Stimulated activated naive CD4-positive, alpha-beta T cell treated with Interleukin-2 at 50 U/mL for 16 hours (primary cell): ENCODE measurements around the gene ZMYM1.
"Not testable (repeated sequence)": the region's sequence is repeated elsewhere in the genome, so short reads cannot be mapped to it uniquely, and the experiment has no call there.

Experiments
- DNase-seq: peaks from one replicate; lab custom pipeline; 2025; lab: John Stamatoyannopoulos, UW

The ZMYM1 gene

DNA sequence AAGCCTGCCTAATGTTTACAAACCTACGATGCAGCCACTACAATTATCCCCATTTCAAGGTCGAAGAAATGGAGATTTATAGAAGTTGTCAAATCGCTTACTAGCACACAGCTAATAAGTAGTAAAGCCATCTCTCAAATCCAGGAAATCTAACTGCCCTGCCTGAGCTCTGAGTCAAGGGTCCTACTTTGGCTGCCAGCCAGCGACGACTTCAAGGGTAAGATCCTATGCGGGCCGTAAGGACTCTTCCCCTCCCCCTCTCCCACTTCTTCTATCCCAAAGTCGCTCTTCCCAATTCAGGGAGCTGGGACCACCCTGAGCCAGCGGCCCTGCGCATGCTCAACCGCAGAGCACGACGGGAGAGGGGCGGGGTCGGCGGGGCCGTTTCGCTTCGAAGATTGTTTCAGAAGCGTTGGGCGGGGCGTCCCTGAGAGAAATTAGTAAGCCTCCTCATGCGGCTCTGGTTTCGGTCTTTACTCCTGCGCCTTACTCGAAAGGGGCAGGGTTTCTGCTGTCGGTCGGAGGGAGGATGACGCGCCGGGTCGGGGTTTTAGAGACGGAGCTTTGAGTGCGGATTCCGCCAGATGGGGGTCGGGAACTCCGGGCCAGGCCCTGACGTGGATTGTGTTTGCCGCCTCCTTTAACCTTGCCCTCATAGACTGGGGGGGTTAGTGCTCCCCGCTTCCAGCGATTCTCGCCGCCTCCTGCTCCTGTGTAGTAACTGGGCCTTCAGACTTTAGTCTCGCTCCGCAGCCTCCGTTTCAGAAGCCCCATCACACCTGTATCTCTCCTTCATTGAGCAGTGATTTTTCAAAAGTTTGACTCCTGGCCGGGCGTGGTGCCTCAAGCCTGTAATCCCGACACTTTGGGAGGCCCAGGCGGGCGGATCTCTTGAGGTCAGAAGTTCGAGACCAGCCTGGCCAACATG is at the start of gene ZMYM1:
ZMYM1 (plus strand) TSS at position 383 of the 928 bp plus-strand sequence. CDS start 14,603 bp downstream, outside the sequence.
- peak; percentile 91 for DNase-seq

DNA sequence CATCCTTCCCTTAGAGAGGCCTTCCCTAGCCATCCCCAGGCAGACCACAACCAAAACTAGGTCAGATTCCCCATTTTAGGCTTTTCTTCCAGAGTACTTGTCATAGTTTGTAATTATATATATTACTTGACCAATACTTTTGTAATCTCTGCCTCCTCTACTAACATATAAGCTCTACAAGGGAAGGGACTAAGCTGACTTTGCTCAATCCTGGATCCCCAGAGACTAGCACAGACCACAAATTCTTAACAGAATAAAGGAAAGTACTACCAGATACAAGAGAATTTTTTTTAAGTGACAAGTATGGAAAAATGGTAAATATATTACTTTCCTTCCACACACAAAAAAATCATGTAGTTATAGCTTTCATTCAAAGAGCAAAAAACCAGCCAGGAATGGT is 49.4 kb upstream of the ZMYM1 start:
- no peak for DNase-seq

DNA sequence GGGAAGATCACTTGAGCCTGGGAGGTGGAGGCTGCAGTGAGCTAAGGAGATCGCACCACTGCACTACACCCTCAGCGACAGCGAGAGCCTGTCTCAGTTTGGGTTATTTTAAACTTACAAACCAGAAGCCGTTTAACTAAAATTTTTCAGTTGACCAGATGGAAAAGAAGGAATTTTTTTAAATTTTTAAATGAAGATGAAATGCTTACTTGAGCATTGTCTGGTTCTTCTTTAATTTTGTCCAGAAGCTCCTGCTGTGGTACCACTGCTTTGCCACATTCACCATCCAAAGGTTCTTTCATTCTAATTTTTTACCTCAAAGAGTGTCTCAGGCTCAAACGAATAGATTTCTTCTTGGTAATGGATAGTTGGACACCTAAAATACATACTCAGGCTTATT is 48.8 kb upstream of the ZMYM1 start:
- no peak for DNase-seq

DNA sequence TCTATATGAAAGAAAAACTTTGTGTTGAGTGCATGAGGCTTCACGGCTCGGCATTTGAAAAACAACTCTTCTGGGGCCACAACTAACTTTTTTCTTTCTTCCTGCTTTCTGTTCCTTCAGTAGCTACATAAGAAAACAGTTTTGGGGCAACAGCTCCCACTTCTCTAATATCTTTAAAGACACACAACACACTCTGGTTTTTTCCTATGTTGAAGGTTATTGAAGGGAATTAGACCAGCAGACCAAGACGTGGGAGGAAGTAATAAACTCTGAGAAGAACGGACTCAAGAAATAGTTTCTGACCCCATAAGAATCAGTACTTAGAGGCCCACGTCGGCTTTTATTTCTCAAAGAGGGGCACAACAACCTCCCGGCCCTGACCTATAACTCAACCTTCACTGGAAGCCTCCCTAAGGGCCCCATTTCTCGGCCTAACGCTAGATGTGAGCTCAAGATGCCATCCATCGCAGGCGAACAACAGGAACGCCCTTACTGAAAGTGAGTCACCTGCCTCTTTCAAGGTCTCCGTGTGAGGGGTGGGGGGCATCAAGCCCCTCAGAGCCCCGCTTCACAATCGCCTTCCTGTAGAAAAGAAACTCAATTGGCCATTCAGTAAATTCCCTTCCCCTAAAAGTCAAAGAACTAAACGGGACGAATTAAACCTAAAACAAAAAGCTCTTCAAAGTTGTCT is 48.3 kb upstream of the ZMYM1 start:
- DNase-seq: peak; percentile 47

DNA sequence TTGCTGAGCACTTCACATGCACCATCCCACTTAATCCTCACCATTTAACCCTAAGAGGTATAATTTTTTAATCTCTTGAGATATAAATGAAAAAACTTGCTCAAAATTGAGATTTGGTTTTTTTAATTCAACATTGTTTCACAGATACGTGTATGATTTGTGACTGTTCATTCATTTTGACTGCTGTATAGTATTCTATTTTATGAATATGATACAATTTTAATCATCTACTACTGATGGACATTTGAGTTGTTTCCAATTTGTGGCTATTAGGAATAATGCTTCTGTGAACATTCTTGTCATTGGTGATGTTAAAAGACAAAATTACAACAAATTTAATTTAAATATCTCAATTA is 46.8 kb upstream of the ZMYM1 start:
- no peak for DNase-seq

DNA sequence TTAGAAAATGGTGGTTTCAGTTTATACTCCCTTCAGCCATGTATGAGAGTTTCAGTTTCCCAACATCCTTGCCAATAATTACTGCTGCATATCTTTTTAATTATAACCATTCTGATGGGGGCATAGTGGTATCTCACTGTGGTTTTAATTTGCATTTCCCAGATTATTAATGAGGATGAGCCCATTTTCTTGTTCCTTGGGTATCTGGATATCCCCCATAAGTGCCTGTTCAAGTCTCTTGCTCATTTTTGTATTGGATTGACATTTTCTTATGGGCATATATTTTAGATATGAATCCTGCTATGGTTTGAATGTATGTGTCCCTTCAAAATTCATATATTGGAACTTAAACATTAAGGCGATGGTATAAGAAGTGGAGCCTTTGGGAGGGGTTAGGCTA is 45.8 kb upstream of the ZMYM1 start:
- no peak for DNase-seq

DNA sequence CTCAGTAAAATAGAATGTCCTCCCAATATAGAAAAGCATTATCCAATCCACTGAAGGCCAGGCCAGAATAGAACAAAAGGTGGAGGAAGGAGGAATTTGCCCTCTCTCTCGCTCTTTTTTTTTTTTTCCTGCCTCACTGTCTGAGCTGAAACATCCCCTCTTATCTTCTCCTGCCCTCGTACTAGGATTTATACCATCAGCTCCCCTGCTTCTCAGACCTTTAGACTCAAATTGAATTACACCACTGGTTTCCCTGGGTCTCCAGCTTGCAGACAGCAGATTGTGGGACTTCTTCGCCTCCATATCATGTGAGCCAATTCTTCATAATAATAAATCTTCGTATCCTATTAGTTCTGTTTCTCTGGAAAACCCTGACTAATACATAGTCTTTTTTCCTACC is 42.6 kb upstream of the ZMYM1 start:
- DNase-seq: no peak

DNA sequence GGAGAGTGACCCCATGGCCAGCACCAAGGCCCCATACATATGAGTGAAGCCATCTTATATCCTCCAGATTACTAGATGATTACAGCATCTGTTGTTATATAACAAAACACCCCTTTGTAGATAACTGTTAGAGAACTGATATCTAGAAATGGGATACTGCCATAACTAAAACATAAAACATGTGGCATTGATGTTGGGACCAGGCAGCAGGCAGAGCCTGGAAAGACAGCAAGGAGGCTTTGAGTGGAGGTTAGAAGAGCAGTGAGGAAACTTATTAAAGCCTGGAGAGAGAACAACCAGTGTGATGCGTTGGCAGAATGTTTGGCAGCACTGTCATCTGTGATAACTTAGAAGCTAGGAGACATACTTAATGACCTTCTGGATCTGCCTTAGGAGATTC is 42.0 kb upstream of the ZMYM1 start:
- no peak for DNase-seq

DNA sequence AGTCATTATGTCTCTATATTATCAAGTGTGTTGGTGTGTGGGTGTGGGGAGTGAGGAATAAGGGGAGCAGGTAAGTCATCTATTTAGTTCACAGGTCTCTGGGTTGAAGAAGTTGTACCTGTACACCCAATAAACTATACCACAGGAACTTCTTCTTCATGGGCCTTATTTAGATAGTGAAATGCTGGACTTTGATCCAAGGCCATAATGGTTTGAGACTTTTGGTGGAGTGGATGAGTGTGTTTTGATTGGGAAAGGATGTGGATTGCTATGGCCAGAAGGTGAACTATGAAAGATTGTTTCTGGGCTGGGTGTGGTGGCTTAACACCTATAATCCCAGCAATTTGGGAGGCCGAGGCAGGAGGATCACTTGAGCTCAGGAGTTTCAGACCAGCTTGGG is 40.5 kb upstream of the ZMYM1 start:
- no peak for DNase-seq

DNA sequence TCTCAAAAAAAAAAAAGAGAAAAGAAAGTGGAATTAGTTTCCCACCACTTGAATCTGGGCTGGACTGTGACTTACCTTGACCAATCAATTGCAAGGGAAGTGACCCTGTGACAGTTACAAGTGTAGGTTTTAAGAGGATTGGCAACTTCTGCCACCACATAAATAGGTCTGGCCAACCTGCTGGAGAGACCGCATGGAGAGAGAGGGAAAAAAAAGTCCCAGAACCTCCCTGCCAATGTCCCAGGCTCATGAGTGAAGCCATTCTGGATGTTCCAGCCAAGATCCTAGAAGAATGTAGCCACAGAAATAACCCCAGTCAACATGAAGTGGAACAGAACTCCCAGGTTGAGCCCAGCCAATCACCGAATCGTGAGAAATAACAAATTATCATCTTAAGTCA is 35.7 kb upstream of the ZMYM1 start:
- no peak for DNase-seq

DNA sequence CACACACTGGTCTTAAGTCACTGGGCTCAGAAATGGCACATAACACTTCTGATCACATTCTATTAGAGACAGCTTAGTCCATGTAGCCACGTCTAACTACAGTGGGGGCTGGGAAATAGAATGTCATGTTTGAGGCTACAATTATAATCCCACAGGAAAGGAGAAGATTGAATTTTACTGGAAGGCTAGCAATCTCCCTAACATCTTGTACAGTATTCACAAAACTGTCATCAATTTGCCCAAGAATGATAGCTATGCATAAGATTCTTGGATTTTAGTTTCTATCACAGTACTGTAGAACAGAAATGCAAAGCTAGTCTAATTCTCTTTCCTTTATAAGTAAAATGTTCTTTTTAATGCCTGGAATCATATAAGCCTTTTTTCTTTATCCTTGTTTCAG is 34.8 kb upstream of the ZMYM1 start:
- no peak for DNase-seq

DNA sequence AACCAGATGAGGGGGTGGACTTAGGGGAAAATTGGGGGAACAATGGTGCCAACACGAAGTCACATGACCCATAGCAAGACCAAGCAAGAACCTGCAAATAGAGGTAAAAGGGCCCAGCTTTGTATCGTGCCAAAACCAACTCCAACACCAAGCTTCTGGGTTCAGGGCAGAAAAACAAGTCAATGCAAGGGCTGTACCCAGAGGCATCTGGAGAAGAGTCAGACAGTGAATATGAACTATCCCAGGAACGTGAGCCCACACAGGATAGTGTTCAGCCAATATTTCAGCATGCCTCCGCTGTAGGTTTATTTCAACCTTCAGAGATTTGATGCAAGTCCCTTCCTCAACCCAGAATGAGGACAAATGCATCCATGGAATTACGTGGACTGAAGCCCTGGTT is 32.5 kb upstream of the ZMYM1 start:
- no peak for DNase-seq

DNA sequence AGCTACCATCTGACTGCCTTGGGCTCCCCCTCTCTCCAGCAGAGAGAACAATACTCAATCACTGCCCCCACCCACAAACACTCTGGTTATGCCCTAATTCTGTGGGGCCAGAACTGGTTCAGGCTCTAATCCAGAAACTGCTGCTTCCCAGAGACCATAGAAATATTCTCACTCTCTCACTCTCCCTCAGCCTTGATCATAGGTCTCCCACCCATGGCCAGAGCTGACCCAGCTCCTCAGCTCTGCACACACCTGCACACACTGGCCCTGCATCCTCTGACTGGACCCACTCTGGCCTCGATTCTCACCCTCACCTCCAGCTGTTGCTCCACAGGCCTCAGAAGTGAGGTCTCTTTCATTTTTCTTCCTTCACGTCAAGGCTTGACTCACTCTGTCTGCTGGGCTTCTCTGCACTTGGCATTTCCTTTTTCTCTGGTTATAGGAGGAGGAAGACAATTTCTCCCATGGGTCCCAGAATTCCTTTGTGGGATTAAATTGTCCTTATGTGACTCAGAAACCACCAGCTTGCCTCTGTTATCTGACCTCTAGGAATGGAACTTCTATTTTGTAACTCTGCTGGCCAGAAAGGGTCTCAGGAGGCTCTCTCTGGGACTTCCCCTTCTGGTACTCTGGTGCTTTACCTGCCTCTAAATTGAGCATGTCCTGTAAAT is 31.9 kb upstream of the ZMYM1 start:
- DNase-seq: no peak

DNA sequence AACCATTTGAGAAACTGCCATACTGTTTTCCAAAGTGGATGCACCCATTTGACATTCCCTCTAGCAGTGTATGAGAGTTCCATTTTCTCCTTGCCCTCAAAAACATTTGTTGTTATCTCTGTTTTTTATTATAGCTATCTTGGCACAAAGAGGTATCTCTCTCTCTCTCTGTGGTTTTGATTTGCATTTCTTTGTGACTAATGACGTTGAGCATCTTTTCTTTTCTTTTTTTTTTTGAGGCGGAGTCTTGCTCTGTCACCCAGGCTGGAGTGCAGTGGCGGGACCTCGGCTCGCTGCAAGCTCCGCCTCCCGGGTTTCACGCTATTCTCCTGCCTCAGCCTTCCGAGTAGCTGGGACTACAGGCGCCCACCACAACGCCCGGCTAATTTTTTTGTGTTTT is 30.1 kb upstream of the ZMYM1 start:
- no peak for DNase-seq

DNA sequence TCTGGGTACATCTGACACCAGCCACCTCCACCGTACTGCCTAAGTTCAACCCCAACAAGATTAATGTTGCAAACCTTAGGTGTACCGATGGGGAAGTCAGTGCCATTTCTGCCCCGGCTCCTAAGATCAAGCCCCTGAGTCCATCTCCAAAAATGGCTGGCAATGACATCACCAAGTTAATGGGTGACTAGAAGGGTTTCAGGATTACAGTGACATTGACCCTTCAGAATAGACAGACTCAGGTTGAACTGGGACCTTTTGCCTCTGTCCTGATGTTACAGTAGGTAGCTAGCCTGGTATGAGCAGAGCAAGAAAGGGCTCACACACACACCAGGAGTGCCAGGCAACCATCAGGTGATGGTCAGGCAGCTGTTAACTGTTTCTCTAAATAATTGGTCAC is 25.8 kb upstream of the ZMYM1 start:
- no peak for DNase-seq

DNA sequence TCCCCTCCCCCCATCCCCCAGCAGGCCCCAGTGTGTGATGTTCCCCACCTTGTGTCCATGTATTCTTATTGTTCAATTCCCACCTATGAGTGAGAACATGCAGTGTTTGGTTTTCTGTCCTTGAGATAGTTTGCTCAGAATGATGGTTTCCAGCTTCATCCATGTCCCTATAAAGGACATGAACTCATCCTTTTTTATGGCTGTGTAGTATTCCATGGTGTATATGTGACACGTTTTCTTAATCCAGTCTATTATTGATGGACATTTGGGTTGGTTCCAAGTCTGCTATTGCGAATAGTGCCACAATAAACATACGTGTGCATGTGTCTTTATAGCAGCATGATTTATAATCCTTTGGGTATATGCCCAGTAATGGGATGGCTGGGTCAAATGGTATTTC is 24.9 kb upstream of the ZMYM1 start:
- DNase-seq: not testable (repeated sequence)

DNA sequence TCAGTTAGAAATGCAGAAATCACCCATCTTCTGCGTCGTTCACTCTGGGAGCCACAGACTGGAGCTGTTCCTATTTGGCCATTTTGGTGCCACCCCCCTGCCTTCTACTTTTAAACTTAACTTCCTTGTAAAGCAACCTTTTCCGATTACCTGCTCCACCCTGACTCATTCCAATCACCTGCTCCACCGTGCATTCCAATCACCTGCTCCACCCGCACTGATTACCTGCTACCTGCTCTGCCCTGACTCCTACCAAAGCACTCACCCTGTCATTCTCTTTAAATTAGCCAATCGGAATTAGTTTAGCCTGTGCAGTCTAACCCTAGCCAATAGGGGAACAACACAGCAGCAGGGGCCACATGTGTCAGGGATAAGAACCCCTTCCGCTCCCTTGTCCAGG is 20.9 kb upstream of the ZMYM1 start:
- not testable (repeated sequence) for DNase-seq

DNA sequence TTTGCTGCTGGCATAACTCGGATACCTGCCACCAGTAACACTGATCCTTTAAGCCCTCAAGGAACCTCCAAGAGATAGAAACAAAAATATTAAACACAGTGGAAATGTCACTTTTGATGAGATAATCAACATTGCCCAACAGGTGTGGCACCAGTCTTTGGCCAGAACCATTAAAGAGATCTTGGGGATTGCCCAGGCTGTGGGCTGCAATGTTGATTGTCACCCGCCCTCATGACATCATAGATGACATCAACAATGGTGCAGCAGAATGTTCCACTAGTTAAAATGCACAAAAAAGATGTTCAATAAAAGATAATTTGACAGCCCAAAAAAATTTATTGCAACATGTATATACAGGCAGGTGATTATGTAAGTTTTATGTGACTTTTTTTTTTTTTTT is 20.2 kb upstream of the ZMYM1 start:
- DNase-seq: no peak

DNA sequence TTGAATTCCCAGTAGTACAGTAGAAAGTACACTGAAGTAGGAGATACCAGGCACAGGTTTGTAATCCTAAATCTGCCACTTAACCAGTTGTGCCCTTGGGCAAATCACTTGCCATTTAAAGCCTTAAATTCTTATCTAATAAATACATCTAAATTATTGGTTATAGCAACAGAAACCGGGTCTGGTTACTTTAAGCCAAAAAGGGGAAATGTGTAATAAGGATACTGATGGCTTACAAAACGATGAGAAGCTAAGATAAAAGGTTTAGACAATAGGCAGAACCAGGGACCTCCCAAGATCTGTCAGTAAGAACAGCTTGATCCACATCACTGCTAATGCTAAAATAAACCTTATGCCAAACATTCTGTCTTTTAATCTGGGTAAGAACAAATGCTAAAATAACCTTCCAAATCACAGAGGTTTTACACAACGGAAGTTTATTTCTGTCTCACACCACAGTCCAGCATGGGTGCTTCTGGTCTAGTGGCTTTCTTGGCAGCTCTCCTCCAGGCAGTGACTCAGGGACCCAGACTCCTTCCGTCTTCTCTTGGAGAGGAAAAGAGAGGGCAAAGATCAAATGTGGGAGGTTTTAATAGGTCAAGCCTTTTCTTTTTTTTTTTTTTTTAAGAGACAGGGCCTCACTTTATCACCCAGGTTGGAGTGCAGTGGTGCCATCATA is 16.5 kb upstream of the ZMYM1 start:
- no peak for DNase-seq

DNA sequence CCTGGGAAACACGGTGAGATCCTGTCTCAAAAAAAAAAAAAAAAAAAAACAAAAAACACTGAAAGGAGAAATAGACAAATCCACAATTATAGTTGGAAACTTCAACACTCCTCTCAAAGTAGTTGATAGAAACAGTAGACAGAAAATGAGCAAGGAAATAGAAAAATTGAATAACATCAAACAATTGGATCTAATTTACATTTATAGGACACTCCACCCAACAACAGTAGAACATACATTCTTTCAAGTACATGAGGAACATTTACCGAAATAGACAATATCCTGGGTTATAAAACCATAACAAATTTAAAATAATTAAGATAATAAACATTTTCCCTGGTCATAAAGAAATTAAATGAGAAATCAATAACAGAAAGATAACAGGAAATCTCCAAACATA is 14.9 kb upstream of the ZMYM1 start:
- DNase-seq: no peak

DNA sequence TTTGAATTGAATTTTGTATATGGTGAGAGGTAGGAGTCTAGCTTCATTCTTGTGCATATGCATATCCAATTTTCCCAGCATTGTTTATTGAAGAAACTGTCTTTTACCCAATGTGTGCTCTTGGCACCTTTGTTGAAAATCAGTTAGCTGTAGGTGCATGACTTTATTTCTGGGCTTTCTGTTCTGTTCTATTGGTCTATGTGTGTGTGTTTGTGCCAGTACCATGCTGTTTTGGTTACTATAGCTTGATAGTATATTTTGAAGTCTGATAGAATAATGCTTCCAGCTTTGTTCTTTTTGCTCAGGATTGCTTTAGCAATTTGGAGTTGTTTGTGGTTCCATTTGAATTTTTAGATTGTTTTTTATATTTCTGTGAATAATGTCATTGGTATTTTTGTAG is 9.4 kb upstream of the ZMYM1 start:
- DNase-seq: no peak

DNA sequence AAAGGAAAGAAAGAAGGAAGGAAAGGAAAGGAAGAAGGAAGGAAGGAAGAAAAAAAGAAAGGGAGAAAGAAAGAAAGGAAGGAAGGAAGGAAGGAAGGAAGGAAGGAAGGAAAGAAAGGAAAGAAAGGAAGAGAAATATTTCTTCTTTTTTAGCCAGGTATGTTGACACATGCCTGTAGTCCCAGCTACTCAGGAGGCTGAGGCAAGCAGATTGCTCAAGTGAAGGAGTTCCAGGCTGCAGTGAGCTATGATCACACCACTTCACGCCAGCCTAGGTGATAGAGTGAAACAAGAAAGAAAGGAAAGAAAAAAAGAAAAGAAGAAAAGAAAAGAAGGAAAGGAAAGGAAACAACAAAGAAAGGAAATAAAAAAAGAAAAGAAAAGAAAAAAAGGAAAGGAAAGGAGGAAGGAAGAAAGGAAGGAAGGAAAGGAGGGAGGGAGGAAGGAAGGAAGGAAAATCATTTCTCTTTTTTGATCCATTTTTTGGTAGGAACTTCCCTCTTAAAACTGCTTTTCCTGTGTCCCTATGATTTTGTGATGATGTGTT is 5.8 kb upstream of the ZMYM1 start:
- DNase-seq: no peak
